ENCODE data around the gene LRRC1. TPM values are rescaled to one million over a fixed set of nuclear protein-coding genes. Genes with fewer than 3 reads are reported as not detected.
A peak's percentile ranks its signal among the peaks of the same experiment; 100 is the strongest.

Gene LRRC1
- total and polyA plus RNA-seq, 4 donors: 0.36 to 6.4 (median 0.94) TPM

DNA sequence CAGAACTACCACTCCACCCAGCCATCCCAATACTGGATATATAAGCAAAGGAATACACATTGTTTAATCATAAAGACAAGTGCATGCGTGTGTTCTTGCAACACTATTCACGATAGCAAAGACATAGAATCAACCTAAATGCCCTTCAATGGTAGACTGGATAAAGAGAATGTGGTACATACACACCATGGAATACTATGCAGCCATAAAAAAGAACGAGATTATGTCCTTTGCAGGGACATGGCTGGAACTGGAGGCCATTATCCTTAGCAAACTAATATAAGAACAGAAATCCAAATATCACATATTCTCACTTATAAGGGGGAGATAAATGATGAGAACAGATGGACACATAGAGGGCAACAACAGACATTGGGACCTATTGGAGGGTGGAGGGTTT is 156.6 kb downstream of the LRRC1 start:
- peaks cover 0 to 9% (median under 1%) of the 10 kb centered on the region in 4 donors for H3K9me3 ChIP-seq (ENCODE audit: control insufficient read depth in 4 of 4, low read length in 3 of 4)
- no peak for DNase-seq (ENCODE audit: low spot score)
- H3K27me3 ChIP-seq (ENCODE audit: control insufficient read depth in 4 of 4, insufficient read depth in 4 of 4, low read length in 3 of 4): no peaks in the 10 kb centered on the region
- no peak overlapping the region for H3K9ac ChIP-seq (ENCODE audit: low read depth in 1 of 2, low read length in 2 of 2)
- H3K27ac ChIP-seq (ENCODE audit: low read depth in 1 of 2, low read length in 2 of 2): no peak overlapping the region
- TF ChIP-seq HNF4A (conservative IDR thresholded peaks at IDR 0.05) (no peak), GABPA (IDR thresholded peaks at IDR 0.05 in 1 of 2, conservative IDR thresholded peaks at IDR 0.05 in 1 of 2) (no peak), SP1 (IDR thresholded peaks at IDR 0.05) (no peak), EGR1 (IDR thresholded peaks at IDR 0.05; ENCODE audit: low read depth in 2 of 2) (no peak), TAF1 (conservative IDR thresholded peaks at IDR 0.05) (no peak), FOXA1 (IDR thresholded peaks at IDR 0.05) (no peak), YY1 (IDR thresholded peaks at IDR 0.05) (no peak), RAD21 (IDR thresholded peaks at IDR 0.05) (no peak), NR2F2 (IDR thresholded peaks at IDR 0.05) (no peak), FOXA2 (IDR thresholded peaks at IDR 0.05) (no peak)
- TF ChIP-seq, protein P1, sequence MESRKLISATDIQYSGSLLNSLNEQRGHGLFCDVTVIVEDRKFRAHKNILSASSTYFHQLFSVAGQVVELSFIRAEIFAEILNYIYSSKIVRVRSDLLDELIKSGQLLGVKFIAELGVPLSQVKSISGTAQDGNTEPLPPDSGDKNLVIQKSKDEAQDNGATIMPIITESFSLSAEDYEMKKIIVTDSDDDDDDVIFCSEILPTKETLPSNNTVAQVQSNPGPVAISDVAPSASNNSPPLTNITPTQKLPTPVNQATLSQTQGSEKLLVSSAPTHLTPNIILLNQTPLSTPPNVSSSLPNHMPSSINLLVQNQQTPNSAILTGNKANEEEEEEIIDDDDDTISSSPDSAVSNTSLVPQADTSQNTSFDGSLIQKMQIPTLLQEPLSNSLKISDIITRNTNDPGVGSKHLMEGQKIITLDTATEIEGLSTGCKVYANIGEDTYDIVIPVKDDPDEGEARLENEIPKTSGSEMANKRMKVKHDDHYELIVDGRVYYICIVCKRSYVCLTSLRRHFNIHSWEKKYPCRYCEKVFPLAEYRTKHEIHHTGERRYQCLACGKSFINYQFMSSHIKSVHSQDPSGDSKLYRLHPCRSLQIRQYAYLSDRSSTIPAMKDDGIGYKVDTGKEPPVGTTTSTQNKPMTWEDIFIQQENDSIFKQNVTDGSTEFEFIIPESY (IDR thresholded peaks at IDR 0.05): no peak
- TF ChIP-seq, protein P2, sequence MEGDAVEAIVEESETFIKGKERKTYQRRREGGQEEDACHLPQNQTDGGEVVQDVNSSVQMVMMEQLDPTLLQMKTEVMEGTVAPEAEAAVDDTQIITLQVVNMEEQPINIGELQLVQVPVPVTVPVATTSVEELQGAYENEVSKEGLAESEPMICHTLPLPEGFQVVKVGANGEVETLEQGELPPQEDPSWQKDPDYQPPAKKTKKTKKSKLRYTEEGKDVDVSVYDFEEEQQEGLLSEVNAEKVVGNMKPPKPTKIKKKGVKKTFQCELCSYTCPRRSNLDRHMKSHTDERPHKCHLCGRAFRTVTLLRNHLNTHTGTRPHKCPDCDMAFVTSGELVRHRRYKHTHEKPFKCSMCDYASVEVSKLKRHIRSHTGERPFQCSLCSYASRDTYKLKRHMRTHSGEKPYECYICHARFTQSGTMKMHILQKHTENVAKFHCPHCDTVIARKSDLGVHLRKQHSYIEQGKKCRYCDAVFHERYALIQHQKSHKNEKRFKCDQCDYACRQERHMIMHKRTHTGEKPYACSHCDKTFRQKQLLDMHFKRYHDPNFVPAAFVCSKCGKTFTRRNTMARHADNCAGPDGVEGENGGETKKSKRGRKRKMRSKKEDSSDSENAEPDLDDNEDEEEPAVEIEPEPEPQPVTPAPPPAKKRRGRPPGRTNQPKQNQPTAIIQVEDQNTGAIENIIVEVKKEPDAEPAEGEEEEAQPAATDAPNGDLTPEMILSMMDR (IDR thresholded peaks at IDR 0.05; ENCODE audit: low read depth, low read length, missing input control): no peak
- TF ChIP-seq, protein P3, sequence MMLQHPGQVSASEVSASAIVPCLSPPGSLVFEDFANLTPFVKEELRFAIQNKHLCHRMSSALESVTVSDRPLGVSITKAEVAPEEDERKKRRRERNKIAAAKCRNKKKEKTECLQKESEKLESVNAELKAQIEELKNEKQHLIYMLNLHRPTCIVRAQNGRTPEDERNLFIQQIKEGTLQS (IDR thresholded peaks at IDR 0.05): no peak
- TF ChIP-seq, protein P4, sequence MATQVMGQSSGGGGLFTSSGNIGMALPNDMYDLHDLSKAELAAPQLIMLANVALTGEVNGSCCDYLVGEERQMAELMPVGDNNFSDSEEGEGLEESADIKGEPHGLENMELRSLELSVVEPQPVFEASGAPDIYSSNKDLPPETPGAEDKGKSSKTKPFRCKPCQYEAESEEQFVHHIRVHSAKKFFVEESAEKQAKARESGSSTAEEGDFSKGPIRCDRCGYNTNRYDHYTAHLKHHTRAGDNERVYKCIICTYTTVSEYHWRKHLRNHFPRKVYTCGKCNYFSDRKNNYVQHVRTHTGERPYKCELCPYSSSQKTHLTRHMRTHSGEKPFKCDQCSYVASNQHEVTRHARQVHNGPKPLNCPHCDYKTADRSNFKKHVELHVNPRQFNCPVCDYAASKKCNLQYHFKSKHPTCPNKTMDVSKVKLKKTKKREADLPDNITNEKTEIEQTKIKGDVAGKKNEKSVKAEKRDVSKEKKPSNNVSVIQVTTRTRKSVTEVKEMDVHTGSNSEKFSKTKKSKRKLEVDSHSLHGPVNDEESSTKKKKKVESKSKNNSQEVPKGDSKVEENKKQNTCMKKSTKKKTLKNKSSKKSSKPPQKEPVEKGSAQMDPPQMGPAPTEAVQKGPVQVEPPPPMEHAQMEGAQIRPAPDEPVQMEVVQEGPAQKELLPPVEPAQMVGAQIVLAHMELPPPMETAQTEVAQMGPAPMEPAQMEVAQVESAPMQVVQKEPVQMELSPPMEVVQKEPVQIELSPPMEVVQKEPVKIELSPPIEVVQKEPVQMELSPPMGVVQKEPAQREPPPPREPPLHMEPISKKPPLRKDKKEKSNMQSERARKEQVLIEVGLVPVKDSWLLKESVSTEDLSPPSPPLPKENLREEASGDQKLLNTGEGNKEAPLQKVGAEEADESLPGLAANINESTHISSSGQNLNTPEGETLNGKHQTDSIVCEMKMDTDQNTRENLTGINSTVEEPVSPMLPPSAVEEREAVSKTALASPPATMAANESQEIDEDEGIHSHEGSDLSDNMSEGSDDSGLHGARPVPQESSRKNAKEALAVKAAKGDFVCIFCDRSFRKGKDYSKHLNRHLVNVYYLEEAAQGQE (IDR thresholded peaks at IDR 0.05): no peak
- 87% methylated on average over 3 of the region's 3 CpGs for WGBS
- no peak overlapping the region for H3K4me3 ChIP-seq (ENCODE audit: low read depth in 1 of 3, low read length in 3 of 3)
- H3K36me3 ChIP-seq (ENCODE audit: control insufficient read depth in 4 of 4, insufficient read depth in 3 of 4, low read depth in 1 of 4, low read length in 3 of 4): no peaks in the 10 kb centered on the region
- no peaks in the 10 kb centered on the region for H3K4me1 ChIP-seq (ENCODE audit: control insufficient read depth in 4 of 4, insufficient read depth in 4 of 4, low read length in 3 of 4)

DNA sequence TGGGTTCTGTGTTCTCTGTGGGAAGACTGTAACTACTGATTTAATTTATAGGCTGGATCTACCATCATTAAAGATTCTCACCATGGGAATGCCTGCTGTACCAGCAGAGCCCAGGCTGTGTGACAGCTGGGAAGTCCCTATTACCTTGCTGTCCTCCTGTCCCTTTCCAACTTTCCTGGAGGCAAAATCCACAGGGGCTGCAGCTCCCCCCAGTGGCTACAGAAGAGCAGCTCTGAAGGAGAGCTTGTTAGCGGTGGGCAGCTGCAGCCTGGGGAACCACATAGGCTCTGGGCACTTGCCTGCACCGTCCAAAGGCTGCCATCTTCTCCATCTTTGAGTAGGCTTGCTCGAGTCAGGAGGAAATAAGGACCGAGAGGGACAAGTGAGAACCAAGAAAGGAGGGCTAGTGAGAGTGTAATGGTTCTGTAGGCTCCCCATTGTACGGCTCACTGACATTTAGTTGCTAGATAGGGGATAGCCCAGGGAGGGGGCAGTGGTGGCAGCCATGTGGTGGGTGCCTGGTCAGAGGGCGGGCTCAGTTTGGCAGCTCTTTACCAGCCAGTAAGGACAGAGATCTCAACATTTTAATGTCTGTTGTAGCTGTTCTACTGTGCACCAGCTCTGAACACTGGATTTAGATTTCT is 161.4 kb downstream of the LRRC1 start:
- Histone ChIP-seq H3K9me3 (ENCODE audit: control insufficient read depth in 4 of 4, low read length in 3 of 4) (peaks cover 0 to 4% (median under 1%) of the 10 kb centered on the region in 4 donors), H3K4me3 (ENCODE audit: low read depth in 1 of 3, low read length in 3 of 3) (no peak overlapping the region), H3K4me1 (ENCODE audit: control insufficient read depth in 4 of 4, insufficient read depth in 4 of 4, low read length in 3 of 4) (no peaks in the 10 kb centered on the region), H3K36me3 (ENCODE audit: control insufficient read depth in 4 of 4, insufficient read depth in 3 of 4, low read depth in 1 of 4, low read length in 3 of 4) (no peaks in the 10 kb centered on the region), H3K27ac (ENCODE audit: low read depth in 1 of 2, low read length in 2 of 2) (no peak overlapping the region), H3K27me3 (ENCODE audit: control insufficient read depth in 4 of 4, insufficient read depth in 4 of 4, low read length in 3 of 4) (no peaks in the 10 kb centered on the region), H3K9ac (ENCODE audit: low read depth in 1 of 2, low read length in 2 of 2) (no peak overlapping the region)
- DNase-seq (ENCODE audit: low spot score): peak; percentile 71
- WGBS: 40% methylated on average over 6 of the region's 6 CpGs
- TF ChIP-seq, protein P3 (IDR thresholded peaks at IDR 0.05): no peak
- no peak for TF ChIP-seq HNF4A (conservative IDR thresholded peaks at IDR 0.05)
- no peak for TF ChIP-seq TAF1 (conservative IDR thresholded peaks at IDR 0.05)
- TF ChIP-seq RXRA (IDR thresholded peaks at IDR 0.05): no peak
- no peak for TF ChIP-seq SP1 (IDR thresholded peaks at IDR 0.05)
- no peak for TF ChIP-seq JUND (IDR thresholded peaks at IDR 0.05)
- TF ChIP-seq NR2F2 (IDR thresholded peaks at IDR 0.05): no peak
- no peak for TF ChIP-seq YY1 (IDR thresholded peaks at IDR 0.05)
- peak; percentile 57 to 81 for TF ChIP-seq RAD21 (IDR thresholded peaks at IDR 0.05)
- TF ChIP-seq, protein P2 (IDR thresholded peaks at IDR 0.05; ENCODE audit: low read depth, low read length, missing input control): peak; percentile 34
- TF ChIP-seq, protein P4 (IDR thresholded peaks at IDR 0.05): no peak

Data from liver (tissue), 9 donors.